ENCODE data around the gene TRAPPC3. TPM values are rescaled to one million over a fixed set of nuclear protein-coding genes. Genes with fewer than 3 reads are reported as not detected.

The TRAPPC3 gene
- total RNA-seq, 1 experiment from 2014 or later: 64.6 TPM

- Histone ChIP-seq H4K20me1 (ENCODE audit: insufficient read depth) (no peaks in the 10 kb centered on the region), H3K4me2 (ENCODE audit: low read length) (peak overlapping the region; percentile 42), H3K79me2 (ENCODE audit: insufficient read depth, low read length) (peaks cover 20% of the 10 kb centered on the region; the same call in 1 of the 2 replicates), H3K27ac (ENCODE audit: low read depth, low read length) (peak overlapping the region; percentile 38; the same call in 1 of the 2 replicates), H3K27me3 (ENCODE audit: insufficient read depth, low read length) (no peaks in the 10 kb centered on the region), H3K9ac (ENCODE audit: low read length) (no peak overlapping the region), H2AFZ (ENCODE audit: low read depth, low read length, poor library complexity, severe bottlenecking) (no peak overlapping the region), H3K4me1 (ENCODE audit: control insufficient read depth in 1 of 2, insufficient read depth in 2 of 2, low read length in 2 of 2) (peaks cover 2 to 17% of the 10 kb centered on the region in 2 experiments; a peak in 2 of 4 replicates), H3K36me3 (ENCODE audit: control insufficient read depth in 1 of 2, insufficient read depth in 2 of 2, low read length in 2 of 2) (peaks cover 39 to 49% of the 10 kb centered on the region in 2 experiments), H3K4me3 (replicated peaks in 1 of 2; ENCODE audit: low read depth in 1 of 2, low read length in 2 of 2) (no peak overlapping the region), H3K9me3 (ENCODE audit: control insufficient read depth in 1 of 2, insufficient read depth in 1 of 2, low read depth in 1 of 2, low read length in 2 of 2) (no peaks in the 10 kb centered on the region), H3K9me2 (ENCODE audit: insufficient read depth) (no peaks in the 10 kb centered on the region)
- intact Hi-C loops (cut with micrococcal nuclease): no loop called here
- BruUV-seq (replicated peaks): no TSS peak
- DNase-seq (ENCODE audit: low read depth, low spot score) (no peak), ATAC-seq (peak; percentile 19; the same call in 1 of the 2 replicates)
- ChIA-PET POLR2A (no interaction called here), RAD21 (ENCODE audit: low non-redundant PET in 1 of 2, low total read pairs in 2 of 2, uncharacterized antibody in 2 of 2, unreplicated experiment in 2 of 2) (no interaction called here), CTCF (no interaction called here)
- 0 out of 2 replicates have a peak, but pooled peaks have one; percentile 18 for TF ChIP-seq FOSL1 (IDR thresholded peaks at IDR 0.05; ENCODE audit: low read depth)
- TF ChIP-seq ZNF274 (IDR thresholded peaks at IDR 0.05; ENCODE audit: low read depth, low read length): no peak
- 0 out of 2 replicates have a peak, but pooled peaks have one; percentile 11 for TF ChIP-seq JUND (IDR thresholded peaks at IDR 0.05)
- TF ChIP-seq POLR2AphosphoS5 (IDR thresholded peaks at IDR 0.05; ENCODE audit: low read depth, low read length): no peak
- no peak for TF ChIP-seq CEBPB (IDR thresholded peaks at IDR 0.05; ENCODE audit: low read depth)
- TF ChIP-seq EGR1 (IDR thresholded peaks at IDR 0.05; ENCODE audit: low read depth): no peak
- TF ChIP-seq SIN3A (IDR thresholded peaks at IDR 0.05; ENCODE audit: low read depth): no peak
- TF ChIP-seq CBX3 (IDR thresholded peaks at IDR 0.05; ENCODE audit: low read depth): no peak
- no peak for TF ChIP-seq CTCF (IDR thresholded peaks at IDR 0.05 in 2 of 3, conservative IDR thresholded peaks at IDR 0.05 in 1 of 3; ENCODE audit: borderline replicate concordance in 1 of 3, insufficient read depth in 1 of 3, low read depth in 2 of 3, low read length in 2 of 3)
- TF ChIP-seq ZFX (IDR thresholded peaks at IDR 0.05): no peak
- no peak for TF ChIP-seq EZH2 (IDR thresholded peaks at IDR 0.05)
Observed at GRCh38 chr1:36172983-36173382, 23.7 kb upstream of the TRAPPC3 start.
